NCI-H524 treated with DMSO at 0.1 percent for 48 hours (cell line): ENCODE measurements around the gene HPCA.

Experiments
- DNase-seq: peaks from one replicate; lab custom pipeline; 2025; lab: John Stamatoyannopoulos, UW

HPCA gene

GRCh38 chr1:32890516-32891240 lies 4.4 kb downstream of the HPCA start:
- DNase-seq, result peak; percentile 33

DNA sequence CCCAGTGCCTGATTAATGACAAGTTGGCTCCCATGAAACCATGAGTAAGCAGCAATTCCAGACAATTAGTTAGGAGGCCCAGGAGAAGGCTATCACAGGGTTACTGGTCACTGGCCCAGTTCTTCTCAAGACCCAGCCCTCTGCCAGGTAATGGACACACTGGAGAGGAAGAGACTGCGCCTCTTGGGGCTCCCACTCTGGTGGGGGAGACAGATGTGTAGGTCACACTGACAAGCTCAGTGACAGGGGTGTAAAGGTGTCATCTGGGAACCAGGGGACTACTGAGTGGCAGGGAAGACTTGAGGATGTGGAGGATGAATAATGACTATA lies 4.9 kb downstream of the HPCA start:
- DNase-seq, result no peak

DNA sequence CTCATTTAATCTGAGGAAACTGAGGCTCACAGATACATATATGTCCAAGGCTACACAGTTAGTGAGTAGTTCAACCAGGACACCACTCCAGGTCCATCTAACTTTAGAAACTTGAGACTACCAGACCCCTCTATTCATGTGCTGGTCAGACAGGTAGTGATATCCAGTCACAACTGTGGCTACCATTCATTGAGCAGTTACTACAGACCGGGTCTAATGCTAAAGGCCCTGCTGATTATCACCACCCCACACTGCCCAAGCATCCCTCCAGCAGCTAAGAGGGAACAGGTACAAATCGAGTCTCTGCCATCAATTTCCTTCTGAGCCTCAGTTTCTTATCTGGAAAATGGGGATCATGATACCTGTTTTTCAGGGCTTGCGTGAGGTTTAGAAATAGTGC lies 5.3 kb downstream of the HPCA start:
- no peak for DNase-seq

DNA sequence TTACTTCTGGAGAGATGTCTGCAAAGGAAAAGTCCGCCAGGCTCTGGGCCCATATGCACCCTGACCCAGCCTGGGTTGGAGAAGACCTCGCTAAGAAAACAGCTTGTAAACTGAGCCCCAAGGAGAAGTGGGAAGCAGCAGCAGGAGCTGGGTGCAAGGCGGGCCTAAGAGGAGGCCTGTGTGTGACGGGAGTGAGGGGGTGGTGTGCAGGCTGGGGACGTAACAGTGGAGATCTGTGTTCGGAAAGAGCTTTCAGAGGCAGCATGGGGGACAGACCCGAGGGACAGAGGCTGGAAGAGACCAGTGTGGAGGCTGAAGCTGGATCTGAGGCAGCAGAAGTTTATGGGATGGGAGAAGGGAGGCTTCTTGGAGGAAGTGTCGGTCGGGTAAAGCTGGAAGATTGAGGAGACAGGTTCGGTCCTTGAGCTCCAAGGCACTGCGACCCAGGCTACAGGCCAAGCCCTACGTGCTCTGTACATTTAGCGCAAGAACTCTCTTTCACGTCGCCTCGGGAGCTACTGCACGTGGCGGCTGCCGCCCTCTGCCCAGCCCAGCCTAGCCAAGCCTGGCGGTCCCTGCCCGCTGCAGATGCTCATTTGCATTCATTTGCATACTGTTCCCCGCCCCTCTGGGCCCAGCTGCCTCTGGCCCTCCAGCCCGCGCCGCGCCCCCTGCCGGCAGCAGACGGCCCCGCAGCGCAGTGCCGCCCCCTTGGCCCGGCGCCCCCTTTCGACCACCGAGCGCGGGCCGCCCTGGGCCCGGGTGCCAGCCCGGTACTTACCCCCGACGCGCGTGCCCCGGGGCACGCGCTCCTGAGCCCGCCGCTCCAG lies 6.3 kb downstream of the HPCA start:
- DNase-seq, result no peak

DNA sequence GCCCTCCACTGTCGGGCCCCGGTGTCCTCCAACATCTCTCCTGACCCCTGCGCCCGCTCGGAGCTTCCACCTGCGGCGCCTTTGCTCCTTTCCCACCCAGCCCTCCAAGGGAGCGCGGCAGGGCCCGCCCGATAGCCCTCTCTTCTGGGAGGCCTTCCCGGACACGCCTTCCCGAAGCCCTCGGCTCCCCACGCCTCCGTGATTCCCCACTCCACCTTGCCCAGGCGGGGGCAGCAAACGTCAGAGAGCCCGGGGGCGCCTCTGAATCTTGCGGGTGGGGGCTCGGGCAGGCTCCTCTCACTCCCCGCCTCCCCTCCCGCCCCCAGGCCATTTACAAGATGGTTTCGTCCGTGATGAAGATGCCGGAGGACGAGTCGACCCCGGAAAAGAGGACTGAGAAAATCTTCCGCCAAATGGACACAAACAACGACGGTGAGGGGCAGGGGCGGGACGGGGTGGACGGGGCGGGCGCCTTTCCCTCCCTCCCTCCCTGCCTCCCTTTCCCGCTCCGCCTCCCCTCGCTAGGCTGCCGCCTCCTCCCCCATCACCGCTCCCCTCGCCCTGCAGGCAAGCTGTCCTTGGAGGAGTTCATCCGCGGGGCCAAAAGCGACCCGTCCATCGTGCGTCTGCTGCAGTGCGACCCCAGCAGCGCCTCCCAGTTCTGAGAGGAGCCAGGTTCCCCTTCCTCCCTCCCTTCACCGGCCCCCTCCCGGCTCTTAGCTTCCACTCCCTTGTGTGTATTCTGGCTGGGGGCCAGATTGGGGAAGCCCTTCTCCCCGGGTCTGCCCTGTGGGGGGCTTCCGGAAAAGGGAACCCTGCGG lies 7.1 kb downstream of the HPCA start:
- DNase-seq, result no peak

DNA sequence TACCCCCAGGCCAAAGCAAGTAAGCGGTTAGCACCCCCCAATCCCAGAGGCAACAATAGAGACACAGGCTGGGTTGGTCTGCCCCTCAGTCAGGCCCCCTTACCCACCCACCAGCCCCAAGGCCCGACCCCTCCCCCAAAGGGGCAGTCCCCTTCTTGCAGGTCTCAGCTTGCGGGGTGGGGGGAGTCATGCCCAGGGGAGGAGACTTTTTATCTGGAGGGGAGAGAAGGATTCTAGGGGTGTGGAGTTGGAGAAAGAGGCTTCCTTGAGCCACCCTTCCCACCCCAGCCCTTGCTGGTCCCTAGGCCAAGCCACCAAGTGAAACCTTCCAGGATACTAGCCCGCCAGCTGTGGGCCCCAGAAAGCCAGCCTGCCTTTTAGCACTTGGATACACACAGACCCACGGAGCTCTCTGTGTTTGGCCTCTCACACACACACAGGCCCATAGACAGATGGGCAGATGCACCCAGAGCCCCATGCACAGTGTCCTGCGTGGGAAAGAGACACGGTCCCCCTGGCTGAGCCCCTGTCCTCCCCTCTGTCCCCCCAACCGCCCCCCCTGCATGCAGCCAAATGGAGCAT lies 7.8 kb downstream of the HPCA start:
- DNase-seq, result no peak

DNA sequence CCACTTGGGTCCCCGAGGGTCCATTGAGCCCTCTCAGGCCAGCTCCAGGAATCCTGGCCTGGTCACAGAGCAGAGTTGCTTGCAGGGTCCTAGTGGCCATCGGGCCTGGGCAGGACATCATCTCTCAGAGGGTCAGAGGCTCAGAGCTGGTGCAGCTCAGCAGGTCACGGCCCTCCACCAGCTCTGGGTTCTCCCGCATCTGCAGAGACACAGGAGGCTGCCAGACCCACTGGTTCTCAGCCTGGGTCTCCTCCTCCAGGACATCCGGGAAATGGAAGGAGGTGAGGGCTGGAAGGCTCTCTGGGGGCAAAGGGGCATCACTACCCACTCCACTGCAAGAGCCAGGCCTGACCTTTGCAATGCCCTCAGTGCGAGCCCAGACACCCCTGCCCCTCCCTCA lies 8.4 kb downstream of the HPCA start:
- no peak for DNase-seq

- no peak for DNase-seq
These were observed 9.3 kb downstream of the HPCA start for GRCh38 chr1:32895325-32896215.

GRCh38 chr1:32896451-32896850 lies 10.2 kb downstream of the HPCA start:
- no peak for DNase-seq

DNA sequence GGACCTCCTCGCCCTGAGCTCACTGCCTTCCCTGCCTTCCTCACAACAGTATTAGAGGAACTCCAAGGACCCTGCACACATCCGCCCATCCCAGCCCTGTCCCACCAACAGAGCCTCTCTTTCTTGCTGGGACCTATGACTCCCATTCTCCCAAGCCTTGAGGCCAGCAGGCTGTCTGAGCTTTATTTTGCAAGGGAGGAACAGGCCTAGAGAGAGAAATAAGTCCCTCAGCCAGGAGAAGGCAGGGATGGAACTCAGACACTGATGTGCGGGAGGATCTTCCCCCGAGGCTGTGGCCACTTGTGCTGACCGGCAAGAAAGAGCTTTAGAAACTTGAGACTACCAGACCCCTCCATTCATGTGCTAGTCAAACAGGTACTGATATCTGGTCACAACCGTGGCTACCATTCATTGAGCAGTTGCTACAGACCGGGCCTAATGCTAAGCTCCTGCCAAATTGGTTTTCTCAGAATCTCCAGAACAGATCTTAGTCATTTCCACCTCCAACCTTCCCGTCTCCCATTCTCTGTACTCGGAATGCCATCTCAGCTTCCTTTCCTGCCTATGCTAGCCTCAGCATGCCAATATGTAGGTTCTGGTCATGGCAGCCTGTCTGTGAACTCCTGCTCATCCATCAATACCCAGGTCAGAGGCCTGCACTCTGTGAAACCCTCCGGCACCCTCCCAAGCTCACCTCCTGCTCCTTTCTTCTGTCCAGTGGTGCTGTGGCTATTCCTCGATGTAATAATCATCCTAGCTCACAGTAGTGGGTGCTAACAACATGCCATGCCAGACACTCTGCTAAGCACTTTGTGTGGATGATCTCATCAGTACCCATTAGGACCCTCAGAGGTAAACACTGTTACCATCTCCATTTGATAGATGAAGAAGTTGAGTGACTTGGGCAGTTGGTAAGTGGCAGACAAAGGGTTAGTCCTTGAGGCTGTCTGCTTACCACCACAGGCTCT lies 11.1 kb downstream of the HPCA start:
- DNase-seq, result no peak

- no peak for DNase-seq
These were observed 11.8 kb downstream of the HPCA start for GRCh38 chr1:32898056-32898455.

DNA sequence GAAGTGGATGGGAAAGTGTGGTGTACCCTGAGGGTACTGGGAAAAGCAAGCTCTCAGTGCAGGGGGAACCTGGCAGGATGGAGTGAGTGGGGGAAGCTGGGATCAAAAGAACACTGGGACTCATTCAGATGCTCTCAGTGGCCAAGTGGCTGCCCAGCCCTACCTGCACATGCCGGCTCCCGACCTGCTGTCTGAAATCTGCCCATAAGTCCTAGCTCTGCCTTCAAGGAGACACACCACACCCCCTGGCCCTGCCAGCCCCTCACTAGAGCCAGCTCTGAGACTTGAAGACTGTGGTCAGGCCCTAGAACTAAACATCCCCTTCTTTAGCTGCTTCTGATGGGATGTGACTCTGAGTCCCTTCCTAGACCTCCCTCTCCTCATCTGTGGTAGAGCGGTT lies 12.7 kb downstream of the HPCA start:
- no peak for DNase-seq

- no peak for DNase-seq
These were observed 13.4 kb downstream of the HPCA start for GRCh38 chr1:32899586-32900296.

GRCh38 chr1:32900371-32900955 lies 14.2 kb downstream of the HPCA start:
- DNase-seq, result no peak

- DNase-seq, result no peak
These were observed 14.9 kb downstream of the HPCA start, which contains the start of gene TMEM54 for GRCh38 chr1:32900956-32901822. TMEM54 (minus strand) TSS chr1:32901389; CDS start chr1:32901238, 151 bp downstream.

DNA sequence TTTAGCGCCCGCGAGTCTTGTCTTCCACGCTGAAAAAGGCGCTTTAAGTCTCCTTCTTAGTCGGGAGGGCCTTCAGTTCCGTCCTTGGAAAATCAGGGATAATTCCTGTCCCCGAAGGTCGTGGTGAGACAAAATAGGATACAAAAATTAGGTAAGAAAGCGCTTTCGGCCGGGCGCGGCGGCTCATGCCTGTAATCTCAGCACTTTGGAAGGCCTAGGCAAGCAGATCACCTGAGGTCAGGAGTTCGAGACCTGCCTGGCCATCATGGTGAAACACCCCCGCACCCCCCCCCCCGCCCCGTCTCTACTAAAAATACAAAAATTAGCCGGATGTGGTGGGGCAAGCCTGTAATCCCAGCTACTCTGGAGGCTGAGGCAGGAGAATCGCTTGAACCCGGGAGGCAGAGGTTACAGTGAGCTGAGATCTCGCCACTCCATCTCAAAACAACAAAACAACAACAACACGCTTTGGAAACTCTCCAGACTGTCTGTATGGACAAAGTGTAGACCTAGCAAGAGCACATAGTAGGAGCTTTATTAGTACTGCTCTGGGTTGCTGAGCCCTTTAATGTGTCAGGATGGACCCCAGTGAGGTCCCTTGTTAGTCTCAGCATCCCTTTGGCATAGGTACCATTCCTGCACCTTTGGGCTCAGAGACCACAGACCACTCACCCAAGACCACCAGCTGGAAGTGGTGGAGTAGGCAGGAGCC lies 15.7 kb downstream of the HPCA start:
- no peak for DNase-seq

GRCh38 chr1:32902535-32902920 lies 16.2 kb downstream of the HPCA start:
- DNase-seq, result no peak
